ENCODE measurements around the gene HEXA.

- no peak for TF ChIP-seq CTCF (conservative IDR thresholded peaks at IDR 0.05)
- no peak for TF ChIP-seq ZFX (IDR thresholded peaks at IDR 0.05)
These were observed 17.7 kb downstream of the HEXA start for GRCh38 chr15:72358121-72358520.
